NT2/D1 (cell line): Measurements from ENCODE around the gene PDIK1L.

Source experiments
- DNase-seq: peaks from one replicate; pipeline ENCODE4 v3.0.0-alpha.2; 2011; ENCODE audit warnings: low read depth, low spot score
- H3K27me3 ChIP-seq: 2 replicates; pipeline ENCODE4 v1.6.0; 2011; ENCODE audit warnings: mild to moderate bottlenecking; ENCODE audit not compliant: insufficient read length, insufficient read depth
- H3K36me3 ChIP-seq: 2 replicates; pipeline ENCODE4 v1.6.1; 2011; ENCODE audit warnings: mild to moderate bottlenecking, low read length, mixed read lengths; ENCODE audit not compliant: insufficient read depth, insufficient read length
- H3K4me1 ChIP-seq: 2 replicates; pipeline ENCODE4 v1.5.1; 2011; ENCODE audit not compliant: insufficient read depth, insufficient read length
- H3K4me3 ChIP-seq: 2 replicates; pipeline ENCODE4 v1.5.1; 2011; ENCODE audit warnings: low read depth; ENCODE audit not compliant: insufficient read length
- H3K9ac ChIP-seq: 2 replicates; pipeline ENCODE4 v1.6.0; 2011; ENCODE audit warnings: low read depth; ENCODE audit not compliant: insufficient read length
- H3K9me3 ChIP-seq: 2 replicates; pipeline ENCODE4 v1.5.1; 2011; ENCODE audit warnings: mild to moderate bottlenecking, low read length; ENCODE audit not compliant: insufficient read depth
- SUZ12 ChIP-seq: IDR thresholded peaks from 2 replicates; pipeline ENCODE4 v1.6.1; 2011; ENCODE audit not compliant: insufficient read length, insufficient read depth; ENCODE audit errors: extremely low read depth
- YY1 ChIP-seq: IDR thresholded peaks from 2 replicates; pipeline ENCODE4 v1.6.1; 2011; ENCODE audit not compliant: insufficient read length, insufficient read depth
- ZNF274 ChIP-seq: IDR thresholded peaks from 2 replicates; pipeline ENCODE4 v1.6.1; 2011; ENCODE audit warnings: mild to moderate bottlenecking, low read depth, low read length

The PDIK1L gene

DNA sequence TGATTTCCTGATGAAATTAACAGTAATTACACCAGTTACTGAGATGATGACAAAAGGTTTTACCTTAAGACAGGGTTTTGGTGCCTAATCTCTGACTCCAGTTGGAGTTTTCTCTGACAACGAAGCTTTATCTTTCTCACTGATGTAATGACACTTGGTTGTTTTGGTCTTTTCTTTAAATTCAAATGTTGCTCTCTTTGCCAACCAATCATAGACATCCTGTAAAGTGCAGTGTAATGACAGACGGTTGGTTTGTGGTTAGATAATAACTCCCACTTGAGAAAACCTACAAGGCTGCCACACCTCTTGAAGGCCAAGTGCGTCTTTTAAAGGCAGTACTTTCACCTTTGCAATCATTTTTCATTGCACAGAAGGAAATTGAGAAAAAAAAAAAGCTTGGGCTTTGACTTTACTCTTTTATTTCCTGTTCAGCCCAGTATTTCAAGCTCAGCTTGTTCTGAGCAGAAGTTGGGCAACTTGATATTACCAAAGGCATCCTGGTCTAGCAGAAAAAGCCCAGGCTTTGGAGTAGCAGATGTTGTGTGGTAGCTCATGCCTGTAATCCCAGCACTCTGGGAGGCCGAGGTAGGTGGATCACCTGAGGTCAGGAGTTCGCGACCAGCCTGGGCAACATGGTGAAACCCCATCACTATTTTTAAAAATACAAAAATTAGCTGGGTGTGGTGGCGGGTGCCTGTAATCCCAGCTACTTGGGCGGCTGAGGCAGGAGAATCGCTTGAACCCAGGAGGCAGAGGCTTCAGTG is 14.9 kb downstream of the PDIK1L start:
- Histone ChIP-seq H3K27me3 (no peaks in the 10 kb centered on the region), H3K9ac (no peak overlapping the region), H3K9me3 (no peaks in the 10 kb centered on the region), H3K4me3 (no peak overlapping the region), H3K4me1 (no peaks in the 10 kb centered on the region), H3K36me3 (no peaks in the 10 kb centered on the region)
- TF ChIP-seq YY1 (no peak), ZNF274 (no peak), SUZ12 (no peak)
- DNase-seq = no peak

DNA sequence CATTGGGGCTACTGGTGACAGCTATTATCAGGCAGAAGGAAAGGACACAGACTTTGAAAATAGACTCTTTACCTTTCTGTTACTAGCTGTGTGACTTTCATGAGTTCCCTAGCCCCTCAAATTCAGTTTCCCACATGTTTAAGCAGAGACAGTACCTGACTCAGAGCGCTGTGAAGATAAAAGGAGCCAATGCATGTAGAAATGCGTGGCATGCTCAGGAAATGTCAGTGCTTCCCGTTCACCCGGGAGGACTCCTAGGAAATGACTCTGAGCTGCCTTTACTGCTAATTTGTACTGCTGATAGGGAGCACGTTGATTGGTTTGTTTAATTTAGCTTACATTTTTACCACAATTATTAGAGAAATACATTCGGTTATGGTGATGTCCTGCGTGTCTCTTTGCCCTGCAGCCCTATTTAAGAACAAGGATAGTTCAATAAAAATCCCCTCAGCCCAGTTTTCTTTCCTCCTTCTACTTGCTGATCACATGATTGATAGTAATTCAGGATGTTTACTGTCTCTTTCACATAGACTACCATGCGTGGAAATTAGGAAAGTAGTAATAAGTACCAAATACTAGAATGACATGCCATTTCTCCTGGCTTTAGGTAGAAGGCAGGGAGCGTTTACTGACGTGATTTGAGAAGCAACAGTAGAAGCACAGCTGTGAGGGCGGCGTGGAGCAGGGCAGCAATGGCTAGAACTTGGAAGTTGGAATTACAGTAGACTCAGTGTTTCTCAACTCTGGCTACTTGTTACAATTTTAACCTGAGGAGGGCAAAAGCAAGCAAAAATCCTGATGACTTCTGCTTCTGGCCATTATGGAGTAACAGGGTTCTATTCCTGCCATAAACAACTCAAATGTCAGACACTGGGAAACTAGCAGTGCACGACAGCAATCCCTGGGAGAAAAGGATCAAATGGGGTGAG is 15.9 kb downstream of the PDIK1L start:
- Histone ChIP-seq H3K4me3 (no peak overlapping the region), H3K9ac (no peak overlapping the region)

DNA sequence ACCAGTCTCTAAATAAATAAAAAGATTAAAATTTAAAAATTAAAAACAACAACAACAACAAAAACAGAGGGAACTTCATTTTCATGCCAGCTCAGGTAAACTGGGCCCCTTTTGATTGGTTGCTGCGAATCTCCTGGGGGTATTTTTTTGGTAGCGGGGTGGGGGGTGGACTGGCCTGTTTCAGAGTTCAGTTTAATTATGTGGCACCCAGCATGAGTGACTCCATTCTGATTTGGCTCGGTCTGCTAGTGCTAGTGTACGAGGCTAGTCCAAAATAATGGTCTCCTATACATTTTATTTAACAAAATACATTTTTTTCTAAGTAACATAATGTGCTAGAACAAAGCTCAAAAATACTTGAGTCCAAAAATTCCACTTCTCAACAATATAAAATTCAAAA is 18.2 kb downstream of the PDIK1L start:
- DNase-seq = no peak
- Histone ChIP-seq H3K9ac (no peak overlapping the region), H3K4me3 (no peak overlapping the region), H3K9me3 (no peaks in the 10 kb centered on the region), H3K27me3 (no peaks in the 10 kb centered on the region), H3K36me3 (no peaks in the 10 kb centered on the region), H3K4me1 (no peaks in the 10 kb centered on the region)
- TF ChIP-seq ZNF274 (no peak), SUZ12 (no peak), YY1 (no peak)

More for the DNA sequence above, 15.9 kb downstream of the PDIK1L start:
- TF ChIP-seq YY1 (no peak), ZNF274 (no peak), SUZ12 (no peak)
- DNase-seq = no peak
- H3K27me3 ChIP-seq = no peaks in the 10 kb centered on the region
- H3K4me1 ChIP-seq = no peaks in the 10 kb centered on the region
- H3K36me3 ChIP-seq = no peaks in the 10 kb centered on the region
- no peaks in the 10 kb centered on the region for H3K9me3 ChIP-seq

DNA sequence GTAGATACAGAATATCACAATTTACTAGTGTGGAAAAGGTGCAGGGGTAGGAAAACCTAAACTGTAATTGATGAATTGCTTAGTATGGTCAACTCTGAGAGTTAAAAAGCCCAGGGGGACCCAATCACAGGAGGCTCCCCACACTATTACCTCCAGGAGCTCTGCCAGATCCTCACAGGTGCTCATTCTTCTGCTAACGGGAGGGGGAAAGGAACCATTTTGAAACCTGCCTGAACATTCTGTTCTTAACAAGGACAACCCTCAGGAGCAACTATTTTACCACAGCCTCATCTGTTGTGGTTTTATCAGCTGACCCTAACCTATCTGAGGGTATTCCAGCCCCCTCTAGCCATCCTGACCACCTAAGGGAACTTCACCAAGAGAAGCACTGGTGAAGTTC is 19.1 kb downstream of the PDIK1L start:
- H3K4me3 ChIP-seq = no peak overlapping the region
- no peak for DNase-seq
- no peaks in the 10 kb centered on the region for H3K9me3 ChIP-seq
- no peaks in the 10 kb centered on the region for H3K4me1 ChIP-seq
- H3K27me3 ChIP-seq = no peaks in the 10 kb centered on the region
- H3K36me3 ChIP-seq = no peaks in the 10 kb centered on the region
- no peak overlapping the region for H3K9ac ChIP-seq
- TF ChIP-seq ZNF274 (no peak), SUZ12 (no peak), YY1 (no peak)

DNA sequence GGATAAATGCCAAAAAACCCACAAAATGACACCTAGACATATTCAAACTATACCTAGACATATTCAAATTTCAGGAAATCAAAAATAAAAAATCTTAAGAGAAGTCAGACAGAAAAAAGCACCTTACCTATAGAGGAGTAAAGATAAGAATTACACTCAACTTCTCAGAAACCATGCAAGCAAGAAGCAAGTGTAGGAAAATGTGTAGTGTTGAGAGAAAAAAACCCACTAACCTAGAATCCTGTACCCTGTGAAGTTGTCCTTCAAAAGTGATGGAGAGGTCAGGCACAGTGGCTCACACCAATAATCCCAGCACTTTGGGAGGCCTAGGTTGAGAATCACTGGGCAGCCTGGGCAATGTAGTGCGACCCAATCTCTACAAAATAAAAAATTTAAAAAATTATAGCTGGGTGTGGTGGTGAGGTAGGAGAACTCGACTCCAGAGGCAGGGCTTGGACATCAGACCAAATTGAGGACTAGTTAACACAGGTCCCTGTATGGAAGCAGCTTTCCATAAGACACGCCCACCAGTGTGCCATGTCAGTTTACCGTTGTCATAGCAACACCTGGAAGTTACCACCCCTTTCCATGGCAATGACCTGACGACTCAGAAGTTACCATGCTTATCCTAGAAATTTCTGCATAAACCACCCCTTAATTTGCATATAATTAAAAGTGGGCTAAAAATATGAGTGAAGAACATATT is 20.7 kb downstream of the PDIK1L start:
- Histone ChIP-seq H3K27me3 (no peaks in the 10 kb centered on the region), H3K36me3 (no peaks in the 10 kb centered on the region), H3K9me3 (no peaks in the 10 kb centered on the region), H3K9ac (no peak overlapping the region), H3K4me3 (no peak overlapping the region), H3K4me1 (no peaks in the 10 kb centered on the region)
- no peak for DNase-seq
- TF ChIP-seq ZNF274 (no peak), YY1 (no peak), SUZ12 (no peak)

DNA sequence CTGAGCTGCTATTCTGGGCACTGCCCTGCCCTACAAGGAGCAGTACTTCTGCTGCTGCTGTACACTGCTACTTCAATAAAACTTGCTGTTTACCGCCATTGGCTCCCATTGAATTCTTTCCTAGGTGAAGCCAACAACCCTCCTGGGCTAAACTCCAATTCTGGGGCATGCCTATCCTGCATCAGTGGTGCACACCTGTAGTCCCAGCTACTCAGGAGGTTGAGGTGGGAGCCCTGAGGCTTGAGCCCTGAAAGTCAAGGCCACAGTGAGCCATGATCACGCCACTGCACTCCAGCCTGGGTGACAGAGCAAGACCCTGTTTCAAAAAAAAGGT is 21.2 kb downstream of the PDIK1L start:
- Histone ChIP-seq H3K27me3 (no peaks in the 10 kb centered on the region), H3K4me3 (no peak overlapping the region), H3K9me3 (no peaks in the 10 kb centered on the region), H3K36me3 (no peaks in the 10 kb centered on the region), H3K4me1 (no peaks in the 10 kb centered on the region), H3K9ac (no peak overlapping the region)
- TF ChIP-seq YY1 = no peak
- TF ChIP-seq SUZ12 = no peak
- TF ChIP-seq ZNF274 = no peak
- no peak for DNase-seq

DNA sequence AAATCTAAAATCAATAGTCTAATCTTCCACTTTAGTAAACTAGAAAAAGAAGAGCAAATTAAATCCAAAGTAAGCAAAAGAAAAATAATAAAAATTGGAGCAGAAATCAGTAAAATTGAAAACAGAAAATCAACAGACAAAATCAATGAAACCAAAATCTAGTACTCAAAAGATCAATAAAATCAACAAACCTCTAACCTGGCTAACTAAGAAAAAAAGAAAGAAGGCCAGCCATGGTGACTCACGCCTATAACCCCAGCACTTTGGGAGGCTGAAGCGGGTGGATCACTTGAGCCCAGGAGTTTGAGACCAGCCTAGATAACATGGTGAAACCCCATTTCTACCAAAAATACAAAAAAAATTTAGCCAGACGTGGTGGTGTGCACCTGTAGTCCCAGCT is 22.8 kb downstream of the PDIK1L start:
- H3K27me3 ChIP-seq = no peaks in the 10 kb centered on the region
- H3K4me1 ChIP-seq = no peaks in the 10 kb centered on the region
- no peaks in the 10 kb centered on the region for H3K9me3 ChIP-seq
- DNase-seq = no peak
- TF ChIP-seq YY1 (no peak), SUZ12 (no peak), ZNF274 (no peak)
- no peaks in the 10 kb centered on the region for H3K36me3 ChIP-seq
- no peak overlapping the region for H3K4me3 ChIP-seq
- H3K9ac ChIP-seq = no peak overlapping the region
